Measurements from ENCODE around the gene ANKH. TPM values are rescaled to one million over a fixed set of nuclear protein-coding genes. Genes with fewer than 3 reads are reported as not detected.

Gene ANKH
- total and polyA plus RNA-seq, 10 of the 15 experiments (the other 5 are each of a cell fraction or from before 2014, with no cell fraction given) = 2.1 to 43.9 (median 14.4) TPM

- ChIA-PET POLR2A (interaction anchor here (1.1 to 1.5 kb wide), 2 partner anchors 10 to 13 kb away, joined by 3 to 5 read pairs; no protein-coding TSS in a partner anchor), CTCF (interaction anchor here (1.1 kb wide), 2 partner anchors 9 to 46 kb away, joined by 3 read pairs; no protein-coding TSS in a partner anchor), SMC1A (ENCODE audit: uncharacterized antibody, unreplicated experiment) (interaction anchor here (1.2 kb wide), 1 partner anchor 8 kb away, joined by 4 read pairs; no protein-coding TSS in a partner anchor), RAD21 (ENCODE audit: unreplicated experiment) (no interaction called here)
- Histone ChIP-seq H3K27me3 (replicated peaks in 1 of 2; ENCODE audit: control insufficient read depth in 2 of 2, insufficient read depth in 2 of 2, low read length in 1 of 2) (no peaks in the 10 kb centered on the region), H2AFZ (ENCODE audit: control insufficient read depth, low read depth, low read length) (no peak overlapping the region), H3K4me3 (no peak overlapping the region), H3K4me1 (ENCODE audit: control insufficient read depth, insufficient read depth, low read length) (peaks cover 7% of the 10 kb centered on the region), H3K9me3 (replicated peaks; ENCODE audit: control insufficient read depth, insufficient read depth, low read length) (no peaks in the 10 kb centered on the region; the same call in 2 of the 3 replicates), H4K20me1 (ENCODE audit: control insufficient read depth, insufficient read depth) (no peaks in the 10 kb centered on the region), H3K4me2 (ENCODE audit: control insufficient read depth, insufficient read depth) (no peak overlapping the region), H3K79me2 (ENCODE audit: control insufficient read depth, insufficient read depth, low read length) (no peaks in the 10 kb centered on the region), H3K27ac (ENCODE audit: control insufficient read depth, insufficient read depth) (no peak overlapping the region), H3K9ac (ENCODE audit: control insufficient read depth, insufficient read depth, low read length) (no peak overlapping the region), H3K36me3 (ENCODE audit: control insufficient read depth in 2 of 2, insufficient read depth in 2 of 2, low read length in 1 of 2) (no peaks in the 10 kb centered on the region)
- FAIRE-seq = no peak
- intact Hi-C loops (cut with micrococcal nuclease; ENCODE audit: unreplicated experiment) (no loop called here), in situ Hi-C loops (cut with MboI) (no loop called here)
- no peak for DNase-seq (ENCODE audit: low read depth, low spot score)
- no peak for ATAC-seq
- BruUV-seq (replicated peaks) = no TSS peak
- TF ChIP-seq ATF3 (IDR thresholded peaks at IDR 0.05; ENCODE audit: borderline replicate concordance, extremely low read depth, low read depth, low read length) (no peak), PAX5 (IDR thresholded peaks at IDR 0.05; ENCODE audit: borderline replicate concordance, low read depth, low read length) (no peak), HDGF (IDR thresholded peaks at IDR 0.05) (no peak), CBX5 (IDR thresholded peaks at IDR 0.05; ENCODE audit: low read depth) (no peak), BACH1 (IDR thresholded peaks at IDR 0.05; ENCODE audit: borderline replicate concordance) (no peak), IKZF1 (conservative IDR thresholded peaks at IDR 0.05) (no peak), CHD1 (IDR thresholded peaks at IDR 0.05; ENCODE audit: low read depth, low read length) (no peak), BMI1 (IDR thresholded peaks at IDR 0.05; ENCODE audit: borderline replicate concordance) (no peak), RAD51 (IDR thresholded peaks at IDR 0.05) (no peak), SUPT20H (IDR thresholded peaks at IDR 0.05; ENCODE audit: borderline replicate concordance, control insufficient read depth, low read depth, low read length) (no peak)
- WGBS (ENCODE audit: insufficient coverage, insufficient replicate concordance, low lambda C conversion rate, missing lambda C conversion rate) = 80% methylated on average over 4 of the region's 4 CpGs
These were observed 92.8 kb downstream of the ANKH start for GRCh38 chr5:14778792-14779070.

Data from GM12878 (cell line).